Panc1 (cell line): ENCODE results near the gene SPR. TPM values are rescaled to one million over a fixed set of nuclear protein-coding genes. Genes with fewer than 3 reads are reported as not detected.
A peak's percentile ranks its signal among the peaks of the same experiment; 100 is the strongest.

Experiments
- ATAC-seq: fragments of 200-7000 bp; cut with Tn5 transposase; 2 replicates; pipeline ENCODE4 v1.9.1; 2020; ENCODE audit warnings: mild to moderate bottlenecking, moderate library complexity
- BruUV-seq: library from RNA; stranded (reverse); fragments of 400-500 nt; replicated peaks from 2 replicates; lab custom pipeline; 2021; lab: Mats Ljungman, UMichigan
- CTCF ChIA-PET: fragments of 300-600 bp; sonication (Branson Sonifier 250); formaldehyde crosslinking; loops from one replicate; lab custom pipeline; 2022; ENCODE audit warnings: antibody characterized with exemption; lab: Charles Lee
- POLR2A ChIA-PET: fragments of 300-600 bp; sonication (Branson Sonifier 250); formaldehyde crosslinking; loops from one replicate; lab custom pipeline; 2022; ENCODE audit warnings: antibody characterized with exemption; lab: Charles Lee
- DNase-seq: peaks from one replicate; pipeline ENCODE4 v3.0.0-alpha.2; 2010; ENCODE audit warnings: low read depth, low spot score
- H3K27ac ChIP-seq: 2 replicates; pipeline ENCODE4 v1.5.1; 2011; ENCODE audit warnings: mild to moderate bottlenecking, low read length, inconsistent platforms
- H3K27me3 ChIP-seq: fragments of 200-500 bp; sonication (Bioruptor generic); 2 replicates; pipeline ENCODE4 v1.6.0; 2014; ENCODE audit warnings: low read length, inconsistent platforms; ENCODE audit not compliant: control insufficient read depth, insufficient read depth
- H3K36me3 ChIP-seq: fragments of 200-500 bp; sonication (Bioruptor generic); 2 replicates; pipeline ENCODE4 v1.5.1; 2014; ENCODE audit warnings: inconsistent platforms, mild to moderate bottlenecking, low read length, moderate library complexity; ENCODE audit not compliant: control insufficient read depth, insufficient read depth
- H3K4me1 ChIP-seq: 2 replicates; pipeline ENCODE4 v1.5.1; 2011; ENCODE audit warnings: inconsistent platforms, mild to moderate bottlenecking, low read length, moderate library complexity; ENCODE audit not compliant: control insufficient read depth, insufficient read depth
- H3K4me3 ChIP-seq, 2 experiments: 2 replicates each; pipeline ENCODE4 v1.5.1; 2011 to 2012; ENCODE audit warnings: low read depth in 2 of 2, low read length in 2 of 2, mild to moderate bottlenecking in 2 of 2, inconsistent platforms in 1 of 2, moderate library complexity in 1 of 2
- H3K9me3 ChIP-seq: fragments of 200-500 bp; sonication (Bioruptor generic); 2 replicates; pipeline ENCODE4 v1.5.1; 2014; ENCODE audit warnings: low read depth, mild to moderate bottlenecking, inconsistent platforms, low read length, moderate library complexity; ENCODE audit not compliant: control insufficient read depth, insufficient read depth
- CTCF ChIP-seq: fragments of 450-650 bp; IDR thresholded peaks from 2 replicates; pipeline ENCODE4 v1.5.1; 2017; ENCODE audit warnings: mild to moderate bottlenecking
- POLR2AphosphoS5 ChIP-seq: IDR thresholded peaks from 2 replicates; pipeline ENCODE4 v1.6.1; 2012; ENCODE audit warnings: mild to moderate bottlenecking, low read depth, low read length, moderate library complexity
- SIN3A ChIP-seq: IDR thresholded peaks from 2 replicates; pipeline ENCODE4 v1.6.1; 2012; ENCODE audit warnings: low read depth, mild to moderate bottlenecking, low read length, moderate library complexity, borderline replicate concordance; ENCODE audit not compliant: insufficient read depth
- TCF7L2 ChIP-seq: IDR thresholded peaks from 2 replicates; pipeline ENCODE4 v1.6.1; 2011; ENCODE audit warnings: mild to moderate bottlenecking, low read depth, low read length, inconsistent platforms
- in situ Hi-C: cut with HindIII; loops from 2 replicates; pipeline ENCODE4 v1.10.0; 2016; ENCODE audit warnings: low sequenced_read_pairs, low pct_unique_long_range_greater_than_20kb
- intact Hi-C: fragments of 100-400 bp; cut with micrococcal nuclease; formaldehyde crosslinking; loops from one replicate; pipeline ENCODE4 v1.10.0; 2022; ENCODE audit not compliant: unreplicated experiment
- total RNA-seq: library from RNA; stranded (reverse); gene quantifications from one replicate; pipeline ENCODE4 v1.2.1, GENCODE V29; 2021; ENCODE audit not compliant: unreplicated experiment
- TF ChIP-seq, protein P1 (sequence below), 2 experiments: IDR thresholded peaks; 2 replicates each; pipeline ENCODE4 v1.6.1; 2011 to 2012; ENCODE audit warnings: low read depth in 2 of 2, control low read depth in 1 of 2, low read length in 1 of 2, mild to moderate bottlenecking in 1 of 2, moderate library complexity in 1 of 2; ENCODE audit not compliant: insufficient read depth in 1 of 2

SPR gene
- total RNA-seq, 1 experiment from 2014 or later = 75.4 TPM

GRCh38 chr2:72887740-72888437 is 681 bp downstream of the SPR start:
- peak; percentile 78 for ATAC-seq
- in situ Hi-C loops (no loop called here), intact Hi-C loops (no loop called here)
- CTCF ChIA-PET = interaction anchor here (0.6 to 0.8 kb wide), 2 partner anchors 32 to 88 kb away, joined by 3 to 4 read pairs; no protein-coding TSS in a partner anchor
- no peak for DNase-seq
- peak overlapping the region; percentile 71 to 77 for H3K4me3 ChIP-seq
- H3K9me3 ChIP-seq = no peaks in the 10 kb centered on the region
- POLR2A ChIA-PET = no interaction called here
- H3K36me3 ChIP-seq = no peaks in the 10 kb centered on the region; the same call in 1 of the 2 replicates
- TF ChIP-seq, protein P1, sequence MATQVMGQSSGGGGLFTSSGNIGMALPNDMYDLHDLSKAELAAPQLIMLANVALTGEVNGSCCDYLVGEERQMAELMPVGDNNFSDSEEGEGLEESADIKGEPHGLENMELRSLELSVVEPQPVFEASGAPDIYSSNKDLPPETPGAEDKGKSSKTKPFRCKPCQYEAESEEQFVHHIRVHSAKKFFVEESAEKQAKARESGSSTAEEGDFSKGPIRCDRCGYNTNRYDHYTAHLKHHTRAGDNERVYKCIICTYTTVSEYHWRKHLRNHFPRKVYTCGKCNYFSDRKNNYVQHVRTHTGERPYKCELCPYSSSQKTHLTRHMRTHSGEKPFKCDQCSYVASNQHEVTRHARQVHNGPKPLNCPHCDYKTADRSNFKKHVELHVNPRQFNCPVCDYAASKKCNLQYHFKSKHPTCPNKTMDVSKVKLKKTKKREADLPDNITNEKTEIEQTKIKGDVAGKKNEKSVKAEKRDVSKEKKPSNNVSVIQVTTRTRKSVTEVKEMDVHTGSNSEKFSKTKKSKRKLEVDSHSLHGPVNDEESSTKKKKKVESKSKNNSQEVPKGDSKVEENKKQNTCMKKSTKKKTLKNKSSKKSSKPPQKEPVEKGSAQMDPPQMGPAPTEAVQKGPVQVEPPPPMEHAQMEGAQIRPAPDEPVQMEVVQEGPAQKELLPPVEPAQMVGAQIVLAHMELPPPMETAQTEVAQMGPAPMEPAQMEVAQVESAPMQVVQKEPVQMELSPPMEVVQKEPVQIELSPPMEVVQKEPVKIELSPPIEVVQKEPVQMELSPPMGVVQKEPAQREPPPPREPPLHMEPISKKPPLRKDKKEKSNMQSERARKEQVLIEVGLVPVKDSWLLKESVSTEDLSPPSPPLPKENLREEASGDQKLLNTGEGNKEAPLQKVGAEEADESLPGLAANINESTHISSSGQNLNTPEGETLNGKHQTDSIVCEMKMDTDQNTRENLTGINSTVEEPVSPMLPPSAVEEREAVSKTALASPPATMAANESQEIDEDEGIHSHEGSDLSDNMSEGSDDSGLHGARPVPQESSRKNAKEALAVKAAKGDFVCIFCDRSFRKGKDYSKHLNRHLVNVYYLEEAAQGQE (IDR thresholded peaks at IDR 0.05; ENCODE audit: insufficient read depth in 1 of 2, low read depth in 2 of 2, low read length in 1 of 2) = no peak
- peak; percentile 97 for TF ChIP-seq CTCF
- H3K27ac ChIP-seq = peak overlapping the region; percentile 86
- peaks cover 18% of the 10 kb centered on the region for H3K4me1 ChIP-seq
- H3K27me3 ChIP-seq = no peaks in the 10 kb centered on the region
- BruUV-seq = no TSS peak

GRCh38 chr2:72888438-72889202 is 1.4 kb downstream of the SPR start:
- no peaks in the 10 kb centered on the region for H3K9me3 ChIP-seq
- in situ Hi-C loops (no loop called here), intact Hi-C loops (no loop called here)
- H3K27ac ChIP-seq = peak overlapping the region; percentile 86
- no peaks in the 10 kb centered on the region for H3K27me3 ChIP-seq
- ChIA-PET POLR2A (no interaction called here), CTCF (interaction anchor here (0.8 kb wide), 1 partner anchor 31 kb away, joined by 3 read pairs; no protein-coding TSS in a partner anchor)
- peaks cover 18% of the 10 kb centered on the region for H3K4me1 ChIP-seq
- no peak for ATAC-seq
- H3K4me3 ChIP-seq = peak overlapping the region; percentile 71 to 77
- no peak for DNase-seq
- no peaks in the 10 kb centered on the region; the same call in 1 of the 2 replicates for H3K36me3 ChIP-seq
- BruUV-seq = TSS peak; percentile 65
- no peak for TF ChIP-seq CTCF
- no peak for TF ChIP-seq SIN3A
- TF ChIP-seq, protein P1 (IDR thresholded peaks at IDR 0.05; ENCODE audit: insufficient read depth in 1 of 2, low read depth in 2 of 2, low read length in 1 of 2) = no peak
- TF ChIP-seq TCF7L2 = no peak
- no peak for TF ChIP-seq POLR2AphosphoS5
